HepG2 (cell line): ENCODE results near the gene SLC25A33. TPM values are rescaled to one million over a fixed set of nuclear protein-coding genes. Genes with fewer than 3 reads are reported as not detected.

ENCODE experiments used
- ATAC-seq: fragments of 200-7000 bp; cut with Tn5 transposase; 3 replicates; pipeline ENCODE4 v1.9.1; 2020; ENCODE audit warnings: mild to moderate bottlenecking, moderate library complexity
- BruUV-seq: library from RNA; stranded (reverse); fragments of 400-500 nt; replicated peaks from 2 replicates; lab custom pipeline; 2021; lab: Mats Ljungman, UMichigan
- CTCF ChIA-PET: fragments of 300-600 bp; formaldehyde crosslinking; extraction: SDS; loops from one replicate; lab custom pipeline; 2021; ENCODE audit warnings: low total read pairs, inconsistent platforms, low intra/inter-chr PET ratio; lab: Yijun Ruan, JAX
- POLR2A ChIA-PET: fragments of 350-600 bp; sonication (Branson Sonifier 250); formaldehyde crosslinking; loops from one replicate; lab custom pipeline; 2020; ENCODE audit warnings: antibody characterized with exemption, inconsistent platforms; lab: Yijun Ruan, JAX
- DNase-seq: peaks from one replicate; pipeline ENCODE4 v3.0.0-alpha.2; 2015; ENCODE audit warnings: low spot score
- FAIRE-seq: peaks from 3 replicates; lab custom pipeline; 2011; peaks lifted over from hg19 to GRCh38; lab: Jason Lieb, UNC
- H2AFZ ChIP-seq: one replicate; pipeline ENCODE4 v1.6.1; 2011; ENCODE audit warnings: low read length, inconsistent platforms
- H3K27ac ChIP-seq: fragments of 300-600 bp; 3 replicates; pipeline ENCODE4 v1.8.0; 2011; ENCODE audit warnings: mixed run types, mild to moderate bottlenecking, mixed read lengths, low read length, inconsistent platforms; ENCODE audit not compliant: insufficient read depth; ENCODE audit errors: extremely low read length
- H3K27me3 ChIP-seq, 2 experiments: fragments of 200-600 bp in 1 of 2; 2 replicates in 1 of 2; 3 replicates in 1 of 2; pipeline versions ENCODE4 v1.6.0 to v1.8.0; 2011; ENCODE audit warnings: low read length in 2 of 2, mild to moderate bottlenecking in 2 of 2, moderate library complexity in 2 of 2, inconsistent platforms in 1 of 2; ENCODE audit not compliant: insufficient read depth in 2 of 2, control insufficient read depth in 1 of 2
- H3K36me3 ChIP-seq, 2 experiments: fragments of 200-600 bp in 1 of 2; replicated peaks in 1 of 2; 2 replicates in 1 of 2; 3 replicates in 1 of 2; pipeline versions ENCODE4 v1.5.1 to v1.8.0; 2011; ENCODE audit warnings: low read length in 2 of 2, inconsistent platforms in 1 of 2; ENCODE audit not compliant: insufficient read depth in 2 of 2, control insufficient read depth in 1 of 2
- H3K4me1 ChIP-seq: 2 replicates; pipeline ENCODE4 v1.5.1; 2012; ENCODE audit warnings: low read length, inconsistent platforms; ENCODE audit not compliant: insufficient read depth
- H3K4me2 ChIP-seq: 2 replicates; pipeline ENCODE4 v1.6.0; 2011; ENCODE audit warnings: low read depth, low read length, inconsistent platforms
- H3K4me3 ChIP-seq, 3 experiments: fragments of 200-600 bp in 1 of 3; sonication (generic), shearing (Covaris generic) in 1 of 3; replicated peaks in 1 of 3; 2 replicates each; pipeline ENCODE4 v1.5.1; 2011 to 2016; ENCODE audit warnings: low read length in 3 of 3, inconsistent platforms in 2 of 3, low read depth in 2 of 3, mild to moderate bottlenecking in 2 of 3, control low read depth in 1 of 3, mixed read lengths in 1 of 3; ENCODE audit not compliant: insufficient read depth in 1 of 3
- H3K79me2 ChIP-seq: one replicate; pipeline ENCODE4 v1.6.1; 2011; ENCODE audit warnings: low read length, inconsistent platforms; ENCODE audit not compliant: insufficient read depth
- H3K9ac ChIP-seq: 2 replicates; pipeline ENCODE4 v1.6.0; 2011; ENCODE audit warnings: mild to moderate bottlenecking, low read depth, low read length, inconsistent platforms; ENCODE audit not compliant: insufficient read depth
- H3K9me3 ChIP-seq: 2 replicates; pipeline ENCODE4 v1.5.1; 2012; ENCODE audit warnings: mild to moderate bottlenecking, low read length
- H4K20me1 ChIP-seq: 2 replicates; pipeline ENCODE4 v1.6.0; 2011; ENCODE audit warnings: inconsistent platforms, mild to moderate bottlenecking, low read length, moderate library complexity; ENCODE audit not compliant: insufficient read depth
- RAD51 ChIP-seq: fragments of 450-650 bp; IDR thresholded peaks from 2 replicates; pipeline ENCODE4 v1.6.1; 2016; ENCODE audit warnings: borderline replicate concordance
- ZNF687 ChIP-seq: sonication (generic); formaldehyde crosslinking; IDR thresholded peaks from 2 replicates; pipeline ENCODE4 v1.5.1; 2020; ENCODE audit warnings: mild to moderate bottlenecking, missing genetic modification reagents, moderate library complexity
- WGBS: methylation state at CpG from one replicate; pipeline ENCODE4 v1.1.6; 2017; ENCODE audit warnings: low lambda C conversion rate; 5-methylcytosine and 5-hydroxymethylcytosine counted together
- in situ Hi-C: cut with HindIII; loops from 2 replicates; pipeline ENCODE4 v1.10.0; 2017; ENCODE audit warnings: low pct_unique_long_range_greater_than_20kb; ENCODE audit not compliant: extremely low pct_ligation_motif_present
- intact Hi-C: fragments of 100-400 bp; cut with micrococcal nuclease; formaldehyde crosslinking; loops from one replicate; pipeline ENCODE4 v1.10.0; 2022; ENCODE audit not compliant: unreplicated experiment
- polyA plus RNA-seq, 8 experiments: library from polyadenylated mRNA; depleted of rRNA in 3 of 8; stranded (reverse) in 7 of 8; unstranded in 1 of 8; fragments of >200 nt; fragmentation: Illumina TruSeq in 4 of 8; extraction: Trizol in 4 of 8; gene quantifications; 2 replicates each; pipeline versions ENCODE4 v1.2.1 to v1.2.3, GENCODE V29; 2011 to 2016; ENCODE audit warnings: low read depth in 4 of 8, missing spikeins in 1 of 8, mixed read lengths in 1 of 8; ENCODE audit not compliant: insufficient read depth in 1 of 8
- total RNA-seq, 5 experiments: library from RNA; depleted of rRNA; stranded (reverse); fragments of >200 nt; fragmentation: Illumina TruSeq; extraction: Trizol; gene quantifications; 2 replicates each; pipeline ENCODE4 v1.2.3, GENCODE V29; 2016; ENCODE audit warnings: low read depth in 1 of 5
- TF ChIP-seq, protein P1 (sequence below): sonication (generic); IDR thresholded peaks from 2 replicates; pipeline ENCODE4 v1.6.1; 2016; ENCODE audit warnings: low read depth, borderline replicate concordance

Gene SLC25A33
- total and polyA plus RNA-seq, 2 of the 13 experiments (the other 11 are each of a cell fraction or from before 2014, with no cell fraction given): 15.4 to 50.3 TPM

DNA sequence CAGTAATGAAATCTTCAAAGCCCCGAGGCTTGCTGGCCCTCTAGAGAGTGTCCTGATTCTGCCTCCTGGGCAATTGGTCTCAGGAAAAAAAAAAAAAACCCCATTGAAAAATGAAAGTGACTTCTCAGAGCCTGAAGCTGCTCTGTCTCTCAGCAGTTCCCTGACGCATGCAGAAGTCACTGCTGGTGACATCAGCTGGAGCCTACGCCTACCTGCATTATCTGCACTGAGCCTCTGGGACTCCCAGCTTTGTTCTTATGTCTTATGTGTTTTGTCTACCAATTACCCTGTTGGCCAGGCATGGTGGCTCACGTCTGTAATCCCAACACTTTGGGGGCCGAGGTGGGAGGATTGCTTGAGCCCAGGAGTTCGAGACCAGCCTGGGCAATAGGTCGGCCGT is 10.1 kb upstream of the SLC25A33 start:
- Histone ChIP-seq H3K4me3 (peak overlapping the region in 1 of 3 experiments; percentile 48; a peak in 2 of 6 replicates), H3K4me2 (peak overlapping the region; percentile 62), H3K27ac (no peak overlapping the region), H3K9ac (no peak overlapping the region), H3K79me2 (no peaks in the 10 kb centered on the region), H3K27me3 (peaks cover 0 to 1% of the 10 kb centered on the region in 2 experiments; a peak in 1 of 5 replicates), H3K9me3 (no peaks in the 10 kb centered on the region), H3K36me3 (no peaks in the 10 kb centered on the region), H2AFZ (no peak overlapping the region), H4K20me1 (no peaks in the 10 kb centered on the region), H3K4me1 (peaks cover 67% of the 10 kb centered on the region)
- TF ChIP-seq, protein P1, sequence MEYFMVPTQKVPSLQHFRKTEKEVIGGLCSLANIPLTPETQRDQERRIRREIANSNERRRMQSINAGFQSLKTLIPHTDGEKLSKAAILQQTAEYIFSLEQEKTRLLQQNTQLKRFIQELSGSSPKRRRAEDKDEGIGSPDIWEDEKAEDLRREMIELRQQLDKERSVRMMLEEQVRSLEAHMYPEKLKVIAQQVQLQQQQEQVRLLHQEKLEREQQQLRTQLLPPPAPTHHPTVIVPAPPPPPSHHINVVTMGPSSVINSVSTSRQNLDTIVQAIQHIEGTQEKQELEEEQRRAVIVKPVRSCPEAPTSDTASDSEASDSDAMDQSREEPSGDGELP: peak; percentile 20; the same call in 1 of the 2 replicates
- TF ChIP-seq ZNF687 (CRISPR knock-in tag) (0 out of 2 replicates have a peak, but pooled peaks have one; percentile 15), RAD51 (no peak)
- no peak for FAIRE-seq
- in situ Hi-C loops (no loop called here), intact Hi-C loops (no loop called here)
- ChIA-PET CTCF (no interaction called here), POLR2A (interaction anchor here (0.9 to 2.3 kb wide), 4 partner anchors 9 to 36 kb away, joined by 3 to 16 read pairs (median 4); no protein-coding TSS in a partner anchor)
- no peak for DNase-seq
- BruUV-seq: no TSS peak
- 15% methylated on average over 8 of the region's 8 CpGs for WGBS
- ATAC-seq: peak; percentile 46; the same call in 1 of the 3 replicates
